CD14-positive monocyte (primary cell): ENCODE data around the gene MACO1. TPM values are rescaled to one million over a fixed set of nuclear protein-coding genes. Genes with fewer than 3 reads are reported as not detected.

Experiments used
- DNase-seq, 3 donors: peaks; one replicate each; pipeline ENCODE4 v3.0.0-alpha.2; 2011 to 2022
- H2AFZ ChIP-seq: 2 replicates; pipeline ENCODE4 v1.6.0; 2012; ENCODE audit warnings: mild to moderate bottlenecking, low read depth, low read length, inconsistent platforms; ENCODE audit not compliant: insufficient read depth, poor library complexity, severe bottlenecking
- H3K27ac ChIP-seq, 2 donors: 1 replicate in 1 of 2; 2 replicates in 1 of 2; pipeline ENCODE4 v1.5.1; 2012 to 2013; ENCODE audit warnings: low read length in 2 of 2, control low read depth in 1 of 2, inconsistent platforms in 1 of 2, low read depth in 1 of 2, mild to moderate bottlenecking in 1 of 2
- H3K27me3 ChIP-seq, 2 donors: one replicate each; pipeline versions ENCODE4 v1.6.0 to v1.6.1; 2011 to 2013; ENCODE audit warnings: low read length in 2 of 2; ENCODE audit not compliant: control insufficient read depth in 2 of 2, insufficient read depth in 2 of 2
- H3K36me3 ChIP-seq, 2 donors: replicated peaks in 1 of 2; 1 replicate in 1 of 2; 2 replicates in 1 of 2; pipeline versions ENCODE4 v1.5.1 to v1.6.1; 2012 to 2013; ENCODE audit warnings: low read length in 2 of 2, control low read depth in 1 of 2, inconsistent platforms in 1 of 2, mild to moderate bottlenecking in 1 of 2; ENCODE audit not compliant: insufficient read depth in 2 of 2, control insufficient read depth in 1 of 2
- H3K4me1 ChIP-seq, 2 donors: 1 replicate in 1 of 2; 2 replicates in 1 of 2; pipeline versions ENCODE4 v1.5.1 to v1.6.1; 2012 to 2013; ENCODE audit warnings: low read length in 2 of 2, control low read depth in 1 of 2, inconsistent platforms in 1 of 2, mild to moderate bottlenecking in 1 of 2, moderate library complexity in 1 of 2; ENCODE audit not compliant: insufficient read depth in 2 of 2, control insufficient read depth in 1 of 2
- H3K4me2 ChIP-seq: replicated peaks from 2 replicates; pipeline ENCODE3; 2012; ENCODE audit warnings: low read length, moderate library complexity, mild to moderate bottlenecking; ENCODE audit not compliant: poor library complexity, severe bottlenecking; ENCODE audit errors: extremely low read depth
- H3K4me3 ChIP-seq, 3 experiments: fragments of 200-600 bp in 1 of 3; sonication (generic) in 1 of 3; replicated peaks in 1 of 3; 1 replicate in 2 of 3; 2 replicates in 1 of 3; pipeline ENCODE4 v1.5.1; 2011 to 2013; ENCODE audit warnings: low read length in 3 of 3, mild to moderate bottlenecking in 3 of 3, control low read depth in 2 of 3, low read depth in 2 of 3, inconsistent platforms in 1 of 3, moderate library complexity in 1 of 3
- H3K79me2 ChIP-seq: 2 replicates; pipeline ENCODE4 v1.6.0; 2012; ENCODE audit warnings: mild to moderate bottlenecking, control low read depth, inconsistent platforms, low read length, moderate library complexity; ENCODE audit not compliant: insufficient read depth
- H3K9ac ChIP-seq: 2 replicates; pipeline ENCODE4 v1.6.0; 2017; ENCODE audit warnings: low read length, mild to moderate bottlenecking; ENCODE audit not compliant: insufficient read depth, poor library complexity, severe bottlenecking
- H3K9me3 ChIP-seq, 2 donors: replicated peaks in 1 of 2; 1 replicate in 1 of 2; 2 replicates in 1 of 2; pipeline versions ENCODE4 v1.5.1 to v1.6.1; 2012 to 2013; ENCODE audit warnings: low read length in 2 of 2, control low read depth in 1 of 2; ENCODE audit not compliant: control insufficient read depth in 1 of 2, insufficient read depth in 1 of 2
- H4K20me1 ChIP-seq: 2 replicates; pipeline ENCODE4 v1.6.0; 2012; ENCODE audit warnings: mild to moderate bottlenecking, low read length, control low read depth, moderate library complexity; ENCODE audit not compliant: insufficient read depth
- H3K27ac Mint-ChIP-seq, 7 donors: one replicate each; pipeline ENCODE4 v1.8.0; 2020; ENCODE audit warnings: mild to moderate bottlenecking in 7 of 7, mixed read lengths in 7 of 7, moderate library complexity in 6 of 7, inconsistent platforms in 2 of 7
- H3K27me3 Mint-ChIP-seq, 3 donors: one replicate each; pipeline ENCODE4 v1.8.0; 2021 to 2022; ENCODE audit warnings: low read depth in 3 of 3, mild to moderate bottlenecking in 3 of 3, mixed read lengths in 3 of 3, moderate library complexity in 3 of 3, inconsistent platforms in 1 of 3
- H3K36me3 Mint-ChIP-seq, 2 donors: one replicate each; pipeline ENCODE4 v1.8.0; 2020; ENCODE audit warnings: mixed read lengths in 2 of 2, inconsistent platforms in 1 of 2, mild to moderate bottlenecking in 1 of 2
- H3K4me1 Mint-ChIP-seq: one replicate; pipeline ENCODE4 v1.8.0; 2020; ENCODE audit warnings: mild to moderate bottlenecking, mixed read lengths
- H3K4me3 Mint-ChIP-seq, 2 donors: one replicate each; pipeline ENCODE4 v1.8.0; 2020; ENCODE audit warnings: mild to moderate bottlenecking in 2 of 2, mixed read lengths in 2 of 2, moderate library complexity in 1 of 2
- H3K9me3 Mint-ChIP-seq, 7 donors: one replicate each; pipeline ENCODE4 v1.8.0; 2020 to 2022; ENCODE audit warnings: mixed read lengths in 7 of 7, mild to moderate bottlenecking in 6 of 7, moderate library complexity in 6 of 7, inconsistent platforms in 2 of 7
- WGBS: methylation state at CpG from one replicate; pipeline ENCODE4 v1.1.5; 2013; ENCODE audit warnings: missing lambda C conversion rate; ENCODE audit not compliant: insufficient coverage; 5-methylcytosine and 5-hydroxymethylcytosine counted together
- intact Hi-C, 2 donors: fragments of 100-400 bp; cut with micrococcal nuclease; formaldehyde crosslinking; loops; one replicate each; pipeline versions ENCODE4 v1.15.0 to v1.15.1; 2023
- polyA plus RNA-seq, 3 donors: library from polyadenylated mRNA; depleted of rRNA in 1 of 3; unstranded in 2 of 3; stranded (reverse) in 1 of 3; fragments of 300-500 nt in 2 of 3; fragments of >200 nt in 1 of 3; fragmentation: Illumina TruSeq in 2 of 3; gene quantifications; 1 replicate in 2 of 3; 2 replicates in 1 of 3; pipeline ENCODE4 v1.2.3, GENCODE V29; 2012 to 2021
- TF ChIP-seq, protein P1 (sequence below): fragments of 200-600 bp; IDR thresholded peaks from one replicate; pipeline ENCODE4 v1.8.0; 2022; ENCODE audit warnings: antibody characterized with exemption, mild to moderate bottlenecking

MACO1 gene
- polyA plus RNA-seq, 3 donors: 2.6 to 4.1 (median 3.9) TPM

DNA sequence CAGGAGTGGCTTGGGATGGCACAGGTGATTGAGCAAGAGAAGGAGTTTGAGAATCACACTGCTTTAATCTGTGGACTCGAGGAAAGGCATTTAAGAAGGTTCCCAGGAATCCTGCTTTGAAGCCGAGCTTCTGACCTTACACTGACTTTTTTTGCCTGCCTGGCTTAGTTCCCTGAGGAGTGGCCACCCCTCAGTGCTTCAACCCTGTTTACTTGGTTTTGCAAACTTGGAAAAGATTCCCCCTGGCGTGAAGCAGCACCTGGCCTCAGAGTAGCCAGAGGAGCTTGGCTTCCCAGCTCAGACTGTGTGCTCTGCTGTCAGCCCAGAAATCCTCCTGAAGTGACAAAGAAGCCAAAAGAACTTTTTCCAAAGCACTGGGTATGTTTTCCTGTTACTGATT is 64.3 kb downstream of the MACO1 start:
- intact Hi-C loops: no loop called here
- Mint-ChIP-seq H3K27me3 (peaks cover 0 to 4% (median 0%) of the 10 kb centered on the region in 3 donors), H3K36me3 (peaks cover 78 to 94% of the 10 kb centered on the region in 2 donors), H3K4me3 (no peak overlapping the region), H3K4me1 (no peaks in the 10 kb centered on the region), H3K9me3 (no peaks in the 10 kb centered on the region), H3K27ac (peak overlapping the region in 1 of 7 donors; percentile 15)
- 96% methylated on average over 3 of the region's 3 CpGs for WGBS
- H2AFZ ChIP-seq: no peak overlapping the region
- H4K20me1 ChIP-seq: no peaks in the 10 kb centered on the region
- H3K36me3 ChIP-seq: peaks cover 67 to 90% of the 10 kb centered on the region in 2 donors
- no peak overlapping the region for H3K27ac ChIP-seq
- no peaks in the 10 kb centered on the region for H3K4me1 ChIP-seq
- H3K4me3 ChIP-seq: no peak overlapping the region
- H3K9ac ChIP-seq: no peak overlapping the region
- DNase-seq: no peak
- TF ChIP-seq, protein P1, sequence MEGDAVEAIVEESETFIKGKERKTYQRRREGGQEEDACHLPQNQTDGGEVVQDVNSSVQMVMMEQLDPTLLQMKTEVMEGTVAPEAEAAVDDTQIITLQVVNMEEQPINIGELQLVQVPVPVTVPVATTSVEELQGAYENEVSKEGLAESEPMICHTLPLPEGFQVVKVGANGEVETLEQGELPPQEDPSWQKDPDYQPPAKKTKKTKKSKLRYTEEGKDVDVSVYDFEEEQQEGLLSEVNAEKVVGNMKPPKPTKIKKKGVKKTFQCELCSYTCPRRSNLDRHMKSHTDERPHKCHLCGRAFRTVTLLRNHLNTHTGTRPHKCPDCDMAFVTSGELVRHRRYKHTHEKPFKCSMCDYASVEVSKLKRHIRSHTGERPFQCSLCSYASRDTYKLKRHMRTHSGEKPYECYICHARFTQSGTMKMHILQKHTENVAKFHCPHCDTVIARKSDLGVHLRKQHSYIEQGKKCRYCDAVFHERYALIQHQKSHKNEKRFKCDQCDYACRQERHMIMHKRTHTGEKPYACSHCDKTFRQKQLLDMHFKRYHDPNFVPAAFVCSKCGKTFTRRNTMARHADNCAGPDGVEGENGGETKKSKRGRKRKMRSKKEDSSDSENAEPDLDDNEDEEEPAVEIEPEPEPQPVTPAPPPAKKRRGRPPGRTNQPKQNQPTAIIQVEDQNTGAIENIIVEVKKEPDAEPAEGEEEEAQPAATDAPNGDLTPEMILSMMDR: no peak
- H3K9me3 ChIP-seq: no peaks in the 10 kb centered on the region
- no peaks in the 10 kb centered on the region for H3K27me3 ChIP-seq
- no peaks in the 10 kb centered on the region for H3K79me2 ChIP-seq
- no peak overlapping the region for H3K4me2 ChIP-seq

DNA sequence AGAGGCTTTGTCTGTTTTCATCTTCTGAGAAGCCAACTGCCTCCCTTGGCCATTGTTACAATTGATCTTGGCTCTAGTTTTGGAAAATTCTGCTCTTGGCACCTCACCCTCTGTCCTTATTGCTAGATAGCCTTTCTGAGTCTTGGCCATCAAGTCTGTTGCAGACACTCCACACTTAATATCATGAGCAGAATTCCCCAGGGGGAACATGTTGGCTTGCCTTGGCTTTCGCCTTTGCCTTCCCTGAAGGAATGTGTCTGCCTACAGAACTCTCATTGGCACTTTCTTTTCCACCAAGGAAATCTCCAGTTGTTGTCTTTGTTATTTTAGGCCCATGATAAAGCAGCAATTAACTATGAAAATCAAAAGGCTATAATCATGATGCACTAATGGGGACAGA is 70.0 kb downstream of the MACO1 start:
- no peak overlapping the region for H3K27ac ChIP-seq
- H3K4me3 Mint-ChIP-seq: no peak overlapping the region
- peak overlapping the region in 2 of 7 donors; percentile 11 to 46 for H3K27ac Mint-ChIP-seq
- H3K9me3 ChIP-seq: no peaks in the 10 kb centered on the region
- peaks cover 0 to 4% (median 0%) of the 10 kb centered on the region in 3 donors for H3K27me3 Mint-ChIP-seq
- DNase-seq: no peak
- no peaks in the 10 kb centered on the region for H3K27me3 ChIP-seq
- H3K4me1 ChIP-seq: no peaks in the 10 kb centered on the region
- no peak overlapping the region for H3K9ac ChIP-seq
- no peak overlapping the region for H3K4me3 ChIP-seq
- no peaks in the 10 kb centered on the region for H3K9me3 Mint-ChIP-seq
- H3K36me3 Mint-ChIP-seq: peaks cover 46 to 71% of the 10 kb centered on the region in 2 donors
- H3K4me2 ChIP-seq: no peak overlapping the region
- peaks cover 6% of the 10 kb centered on the region for H3K4me1 Mint-ChIP-seq
- no peaks in the 10 kb centered on the region for H3K79me2 ChIP-seq
- WGBS: 83% methylated on average over 1 of the region's 1 CpG
- no peaks in the 10 kb centered on the region for H4K20me1 ChIP-seq
- intact Hi-C loops: no loop called here
- peaks cover 40 to 59% of the 10 kb centered on the region in 2 donors for H3K36me3 ChIP-seq
- no peak overlapping the region for H2AFZ ChIP-seq
- TF ChIP-seq, protein P1: no peak
